HG02852 (cell line): Measurements from ENCODE around the gene EDC4.
A peak's percentile ranks its signal among the peaks of the same experiment; 100 is the strongest.
"Not testable (repeated sequence)": the region's sequence is repeated elsewhere in the genome, so short reads cannot be mapped to it uniquely, and the experiment has no call there.

Experiments used
- ATAC-seq: cut with Tn5 transposase; IDR thresholded peaks from one replicate; pipeline ENCODE4 v1.9.1; 2021; ENCODE audit warnings: mild to moderate bottlenecking, moderate library complexity; ENCODE audit not compliant: unreplicated experiment

EDC4 gene, protein sequence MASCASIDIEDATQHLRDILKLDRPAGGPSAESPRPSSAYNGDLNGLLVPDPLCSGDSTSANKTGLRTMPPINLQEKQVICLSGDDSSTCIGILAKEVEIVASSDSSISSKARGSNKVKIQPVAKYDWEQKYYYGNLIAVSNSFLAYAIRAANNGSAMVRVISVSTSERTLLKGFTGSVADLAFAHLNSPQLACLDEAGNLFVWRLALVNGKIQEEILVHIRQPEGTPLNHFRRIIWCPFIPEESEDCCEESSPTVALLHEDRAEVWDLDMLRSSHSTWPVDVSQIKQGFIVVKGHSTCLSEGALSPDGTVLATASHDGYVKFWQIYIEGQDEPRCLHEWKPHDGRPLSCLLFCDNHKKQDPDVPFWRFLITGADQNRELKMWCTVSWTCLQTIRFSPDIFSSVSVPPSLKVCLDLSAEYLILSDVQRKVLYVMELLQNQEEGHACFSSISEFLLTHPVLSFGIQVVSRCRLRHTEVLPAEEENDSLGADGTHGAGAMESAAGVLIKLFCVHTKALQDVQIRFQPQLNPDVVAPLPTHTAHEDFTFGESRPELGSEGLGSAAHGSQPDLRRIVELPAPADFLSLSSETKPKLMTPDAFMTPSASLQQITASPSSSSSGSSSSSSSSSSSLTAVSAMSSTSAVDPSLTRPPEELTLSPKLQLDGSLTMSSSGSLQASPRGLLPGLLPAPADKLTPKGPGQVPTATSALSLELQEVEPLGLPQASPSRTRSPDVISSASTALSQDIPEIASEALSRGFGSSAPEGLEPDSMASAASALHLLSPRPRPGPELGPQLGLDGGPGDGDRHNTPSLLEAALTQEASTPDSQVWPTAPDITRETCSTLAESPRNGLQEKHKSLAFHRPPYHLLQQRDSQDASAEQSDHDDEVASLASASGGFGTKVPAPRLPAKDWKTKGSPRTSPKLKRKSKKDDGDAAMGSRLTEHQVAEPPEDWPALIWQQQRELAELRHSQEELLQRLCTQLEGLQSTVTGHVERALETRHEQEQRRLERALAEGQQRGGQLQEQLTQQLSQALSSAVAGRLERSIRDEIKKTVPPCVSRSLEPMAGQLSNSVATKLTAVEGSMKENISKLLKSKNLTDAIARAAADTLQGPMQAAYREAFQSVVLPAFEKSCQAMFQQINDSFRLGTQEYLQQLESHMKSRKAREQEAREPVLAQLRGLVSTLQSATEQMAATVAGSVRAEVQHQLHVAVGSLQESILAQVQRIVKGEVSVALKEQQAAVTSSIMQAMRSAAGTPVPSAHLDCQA (N-terminal part only)

DNA sequence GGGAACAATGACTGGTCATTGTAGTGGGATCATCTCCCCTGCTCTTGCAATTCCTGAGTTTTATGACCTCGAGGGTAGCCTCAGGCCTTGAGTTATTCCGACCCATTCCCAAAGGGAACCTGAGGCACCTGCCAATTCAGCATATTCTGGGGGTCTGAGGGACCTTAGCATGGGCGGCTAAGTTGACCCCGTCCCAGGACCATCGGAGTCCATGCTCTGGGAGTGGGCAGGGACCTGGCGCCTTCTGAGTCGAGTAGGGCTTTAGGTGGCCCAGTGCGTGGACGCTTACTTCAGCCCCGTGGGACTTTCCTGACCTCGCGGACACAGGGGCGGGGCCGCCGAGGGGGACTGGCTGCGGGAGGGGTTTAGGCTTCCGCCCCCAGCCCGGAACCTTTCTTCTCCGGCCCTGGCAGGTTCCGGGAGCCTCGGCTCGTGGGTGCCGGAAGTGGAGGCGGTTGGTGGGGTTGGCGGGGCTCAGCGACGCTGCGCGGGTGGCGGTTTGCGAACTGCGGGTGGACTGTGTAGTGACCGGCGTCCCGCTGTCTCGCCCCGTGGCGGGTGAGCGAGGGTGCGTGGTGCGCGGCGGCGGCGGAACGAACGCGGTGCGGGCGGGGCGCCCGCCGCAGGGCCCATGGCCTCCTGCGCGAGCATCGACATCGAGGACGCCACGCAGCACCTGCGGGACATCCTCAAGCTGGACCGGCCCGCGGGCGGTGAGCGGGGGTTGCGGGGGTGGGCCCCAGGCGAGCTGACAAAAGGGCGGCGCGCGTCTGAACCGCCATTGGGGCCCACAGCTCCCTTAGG lies at the start of gene EDC4:
TSS of gene EDC4 (plus strand) at position 422 of the 804 bp plus-strand sequence. CDS start at position 632, 210 bp downstream.
- peak; percentile 81 for ATAC-seq

DNA sequence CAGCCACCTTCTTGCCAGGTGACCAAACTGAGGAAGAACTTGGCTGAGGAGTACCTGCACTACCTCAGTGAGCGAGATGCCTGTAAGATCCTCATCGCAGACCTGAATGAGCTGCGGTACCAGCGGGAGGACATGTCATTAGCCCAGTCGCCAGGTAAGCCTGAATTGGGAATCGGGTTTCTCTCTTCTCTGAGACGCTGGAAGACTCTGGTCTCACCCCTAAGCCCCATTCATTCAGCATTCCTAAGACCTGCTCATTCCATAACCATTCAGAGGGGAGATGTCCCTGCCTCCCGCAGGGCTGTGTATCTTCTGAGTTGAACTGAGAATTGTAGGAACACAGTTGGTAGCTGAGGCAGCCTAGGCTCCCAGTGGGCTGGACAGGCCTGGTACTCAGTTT lies 47.7 kb upstream of the EDC4 start:
- ATAC-seq, result no peak

DNA sequence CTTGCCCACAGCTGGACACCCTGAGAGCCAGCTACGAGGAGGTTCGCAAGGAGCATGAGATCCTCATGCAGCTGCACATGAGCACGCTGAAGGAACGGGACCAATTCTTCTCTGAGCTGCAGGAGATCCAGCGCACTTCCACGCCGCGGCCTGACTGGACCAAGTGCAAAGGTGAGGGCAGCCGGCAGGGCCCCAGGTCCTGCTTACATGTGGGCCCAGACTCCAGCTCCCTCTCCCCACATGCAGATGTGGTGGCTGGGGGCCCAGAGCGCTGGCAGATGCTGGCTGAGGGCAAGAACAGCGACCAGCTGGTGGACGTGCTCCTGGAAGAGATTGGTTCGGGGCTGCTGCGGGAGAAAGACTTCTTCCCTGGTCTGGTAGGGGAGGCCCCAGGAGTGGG lies 46.9 kb upstream of the EDC4 start:
- ATAC-seq, result no peak

DNA sequence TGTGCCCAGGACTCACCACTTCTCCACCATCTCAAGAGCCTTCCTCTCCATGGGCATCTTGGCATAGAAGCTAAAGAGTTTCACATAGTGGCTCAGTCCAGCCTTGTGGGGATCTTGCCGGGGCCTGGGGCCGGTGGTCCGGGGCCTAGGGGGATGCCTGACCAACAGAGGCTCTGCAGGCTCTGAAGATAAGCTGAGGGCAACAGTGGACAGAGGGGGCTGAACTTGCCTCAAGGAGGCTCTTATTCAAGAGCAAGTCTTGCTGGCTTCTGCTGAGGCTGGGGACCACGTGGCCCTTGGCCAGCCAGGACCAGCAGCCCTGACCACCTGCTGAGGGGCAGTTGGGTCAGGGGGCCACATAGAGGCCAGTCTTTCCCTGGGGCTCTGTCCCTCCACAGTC lies 44.2 kb upstream of the EDC4 start:
- no peak for ATAC-seq

DNA sequence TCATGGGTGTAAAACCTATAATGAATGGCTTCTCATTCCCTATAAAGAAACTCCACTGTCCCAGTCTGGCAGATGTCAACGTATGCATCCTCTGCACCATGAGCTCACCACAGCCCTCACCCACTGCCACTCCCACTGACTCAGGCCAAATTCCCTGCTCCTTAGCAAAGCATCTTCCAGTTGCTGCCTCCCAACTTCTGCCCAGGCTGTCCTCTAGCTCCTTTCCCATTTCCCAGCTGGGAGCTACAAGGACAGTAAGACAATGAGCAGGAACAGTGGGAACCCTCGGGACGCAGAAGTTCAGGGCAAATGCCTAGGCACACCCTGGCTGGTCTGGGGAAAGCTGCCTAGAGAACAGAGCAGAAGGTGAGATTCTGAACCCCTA lies 39.8 kb upstream of the EDC4 start:
- no peak for ATAC-seq

DNA sequence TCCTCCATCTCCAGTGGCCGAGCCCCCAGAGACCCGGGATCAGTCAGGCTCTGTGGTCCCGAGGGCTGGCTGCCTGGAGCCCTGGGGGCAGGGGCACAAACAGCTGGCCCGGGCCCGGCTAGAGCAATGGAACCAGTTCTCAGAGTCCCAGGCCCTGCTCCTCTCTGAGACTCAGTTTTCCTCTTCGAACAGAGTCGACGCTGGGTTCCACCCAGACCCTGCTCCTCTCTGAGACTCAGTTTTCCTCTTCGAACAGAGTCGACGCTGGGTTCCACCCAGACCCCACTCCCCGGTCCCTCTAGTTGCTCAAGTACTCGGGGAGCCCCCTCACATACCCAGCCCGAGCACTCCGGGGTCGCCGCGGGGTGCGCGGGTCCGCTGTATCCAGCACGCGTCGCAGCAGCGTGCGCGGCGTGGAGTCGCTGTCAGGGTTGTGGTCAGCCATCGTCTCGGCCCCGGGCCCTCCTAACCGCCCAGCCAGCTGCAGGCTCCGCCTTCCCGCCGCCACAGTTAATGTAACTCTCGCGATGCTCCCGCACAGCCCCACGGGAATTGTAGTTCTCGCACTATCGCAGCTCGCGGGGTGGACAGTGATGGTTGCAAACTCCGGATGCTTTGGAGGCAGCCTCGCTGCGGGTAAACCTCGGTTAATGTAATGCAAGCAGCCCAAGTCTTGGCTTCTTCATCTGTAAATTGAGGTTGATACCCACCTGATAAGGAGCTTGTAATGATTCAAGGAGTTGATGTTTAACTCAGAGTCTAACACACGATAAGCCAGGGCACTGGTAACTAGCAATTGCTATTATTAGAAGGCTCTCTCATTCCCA lies 39.2 kb upstream of the EDC4 start:
- peak; percentile 97 for ATAC-seq

DNA sequence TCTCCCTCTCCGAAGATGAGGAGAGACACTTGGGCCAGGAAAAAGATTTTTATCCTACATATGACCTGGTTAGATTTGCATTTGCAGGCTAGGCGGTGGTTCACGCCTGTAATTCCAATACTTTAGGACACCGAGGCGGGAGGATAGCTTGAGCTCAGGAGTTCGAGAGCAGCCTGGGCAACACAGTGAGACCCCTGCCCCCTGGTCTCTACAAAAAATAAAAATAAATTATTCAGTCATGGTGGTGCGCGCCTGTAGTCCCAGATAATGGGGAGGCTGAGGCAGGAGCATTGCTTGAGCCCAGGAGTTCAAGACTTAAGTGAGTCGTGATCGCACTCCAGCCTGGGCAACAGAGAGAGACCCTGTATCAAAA lies 38.6 kb upstream of the EDC4 start:
- no peak for ATAC-seq

DNA sequence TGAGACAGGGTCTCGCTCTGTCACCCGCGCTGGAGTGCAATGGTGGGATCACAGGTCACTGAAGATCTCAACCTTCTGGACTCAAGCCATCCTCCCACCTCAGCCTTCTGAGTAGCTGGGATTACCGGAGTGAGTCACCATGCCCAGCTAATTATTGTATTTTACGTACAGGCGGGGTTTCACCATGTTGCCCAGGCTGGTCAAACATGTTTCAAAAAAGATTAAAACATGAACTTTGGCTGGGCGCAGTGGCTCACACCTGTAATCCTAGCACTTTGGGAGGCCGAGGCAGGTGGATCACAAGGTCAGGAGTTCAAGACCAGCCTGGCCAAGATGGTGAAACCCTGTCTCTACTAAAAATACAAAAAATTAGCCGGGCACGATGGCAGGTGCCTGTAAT lies 35.7 kb upstream of the EDC4 start:
- ATAC-seq, result not testable (repeated sequence)

DNA sequence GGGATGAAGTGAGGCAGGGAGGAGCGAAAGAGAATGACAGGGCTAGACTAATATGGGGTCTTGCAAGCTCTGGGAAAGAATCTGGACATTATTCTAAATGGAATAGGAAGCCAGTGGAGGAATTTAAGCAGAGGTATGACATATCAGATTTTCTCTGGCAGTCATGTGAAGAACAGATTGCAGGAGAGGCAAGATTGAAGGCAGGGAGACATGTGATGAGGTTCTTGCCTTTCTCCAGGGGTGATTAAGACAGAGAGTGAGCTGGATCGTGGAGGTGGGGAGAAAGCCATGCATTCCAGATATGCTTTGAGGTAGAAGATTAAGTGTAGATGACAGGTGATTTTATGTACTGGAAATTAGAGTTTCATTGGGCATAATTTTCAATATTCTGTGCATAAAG lies 35.0 kb upstream of the EDC4 start:
- ATAC-seq, result no peak

DNA sequence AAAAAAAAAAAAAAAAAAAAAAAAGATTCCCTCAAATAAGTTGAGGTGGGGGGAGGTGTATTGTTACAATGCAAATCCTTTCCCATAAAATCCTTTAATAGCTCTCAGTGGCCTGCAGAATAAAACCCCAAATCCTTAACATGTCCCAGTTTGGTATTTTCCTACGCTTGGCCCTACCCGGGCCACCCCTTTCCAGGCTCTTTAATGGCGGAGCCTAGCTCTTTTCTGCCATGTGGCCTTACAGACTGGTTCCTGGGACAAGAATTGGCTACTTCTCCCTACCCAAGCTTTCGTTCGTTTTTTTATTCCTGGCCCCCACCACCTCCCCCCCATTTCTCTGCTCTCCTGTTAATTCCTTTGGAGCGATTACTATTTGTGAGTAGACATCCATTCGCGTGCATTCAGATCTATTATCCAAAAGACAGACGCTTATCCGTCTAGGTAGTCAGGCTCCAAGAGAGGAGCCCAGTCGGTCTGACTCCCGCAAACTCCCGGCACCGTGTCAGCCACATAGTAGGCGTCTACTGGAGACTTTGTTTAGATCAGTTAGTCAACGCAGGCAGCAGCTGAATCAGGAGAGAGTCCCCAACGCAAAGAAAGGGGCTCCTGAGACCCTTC lies 31.5 kb upstream of the EDC4 start:
- no peak for ATAC-seq

DNA sequence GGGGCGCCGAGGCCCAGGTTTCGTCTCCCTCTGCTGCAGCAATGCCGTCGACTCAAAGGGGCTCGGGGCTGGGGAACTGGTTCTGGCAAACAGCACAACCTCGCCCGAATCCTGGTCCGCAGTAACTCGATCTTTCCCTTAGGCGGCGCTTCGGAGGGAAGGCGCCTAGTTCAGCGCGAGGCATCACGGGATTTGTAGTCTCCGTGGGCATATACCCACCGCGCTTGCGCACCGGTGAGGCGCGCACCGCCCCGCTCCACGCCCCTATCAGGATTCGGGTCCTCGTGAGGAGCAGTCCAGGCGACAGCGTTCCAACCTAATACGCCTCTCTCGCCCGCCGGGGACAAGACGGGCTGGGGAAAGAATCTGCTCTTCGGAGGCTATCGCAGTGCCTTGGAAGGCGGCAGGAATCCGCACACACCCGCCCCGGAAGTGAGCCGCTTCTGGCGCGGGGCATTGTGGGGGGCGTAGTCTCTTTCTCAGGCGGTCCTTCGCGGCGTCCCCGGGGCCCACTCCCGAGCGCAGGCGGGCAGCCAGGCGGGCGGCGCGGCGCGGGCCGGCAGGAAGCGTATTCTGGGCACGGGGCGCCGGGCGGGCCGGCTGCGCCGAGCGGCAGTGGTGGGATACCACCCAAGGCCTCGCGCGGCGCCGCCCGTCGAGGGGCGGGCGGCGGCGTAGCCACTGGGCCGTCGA lies 30.9 kb upstream of the EDC4 start, which contains the start of gene THAP11:
TSS of gene THAP11 (plus strand) at position 505 of the 693 bp plus-strand sequence. CDS start 235 bp downstream, outside the sequence.
- ATAC-seq, result peak; percentile 49

DNA sequence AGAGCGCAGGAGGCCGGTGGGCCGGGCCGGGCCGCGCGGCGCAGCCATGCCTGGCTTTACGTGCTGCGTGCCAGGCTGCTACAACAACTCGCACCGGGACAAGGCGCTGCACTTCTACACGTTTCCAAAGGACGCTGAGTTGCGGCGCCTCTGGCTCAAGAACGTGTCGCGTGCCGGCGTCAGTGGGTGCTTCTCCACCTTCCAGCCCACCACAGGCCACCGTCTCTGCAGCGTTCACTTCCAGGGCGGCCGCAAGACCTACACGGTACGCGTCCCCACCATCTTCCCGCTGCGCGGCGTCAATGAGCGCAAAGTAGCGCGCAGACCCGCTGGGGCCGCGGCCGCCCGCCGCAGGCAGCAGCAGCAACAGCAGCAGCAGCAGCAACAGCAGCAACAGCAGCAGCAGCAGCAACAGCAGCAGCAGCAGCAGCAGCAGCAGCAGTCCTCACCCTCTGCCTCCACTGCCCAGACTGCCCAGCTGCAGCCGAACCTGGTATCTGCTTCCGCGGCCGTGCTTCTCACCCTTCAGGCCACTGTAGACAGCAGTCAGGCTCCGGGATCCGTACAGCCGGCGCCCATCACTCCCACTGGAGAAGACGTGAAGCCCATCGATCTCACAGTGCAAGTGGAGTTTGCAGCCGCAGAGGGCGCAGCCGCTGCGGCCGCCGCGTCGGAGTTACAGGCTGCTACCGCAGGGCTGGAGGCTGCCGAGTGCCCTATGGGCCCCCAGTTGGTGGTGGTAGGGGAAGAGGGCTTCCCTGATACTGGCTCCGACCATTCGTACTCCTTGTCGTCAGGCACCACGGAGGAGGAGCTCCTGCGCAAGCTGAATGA lies 30.1 kb upstream of the EDC4 start:
- peak; percentile 6 for ATAC-seq

DNA sequence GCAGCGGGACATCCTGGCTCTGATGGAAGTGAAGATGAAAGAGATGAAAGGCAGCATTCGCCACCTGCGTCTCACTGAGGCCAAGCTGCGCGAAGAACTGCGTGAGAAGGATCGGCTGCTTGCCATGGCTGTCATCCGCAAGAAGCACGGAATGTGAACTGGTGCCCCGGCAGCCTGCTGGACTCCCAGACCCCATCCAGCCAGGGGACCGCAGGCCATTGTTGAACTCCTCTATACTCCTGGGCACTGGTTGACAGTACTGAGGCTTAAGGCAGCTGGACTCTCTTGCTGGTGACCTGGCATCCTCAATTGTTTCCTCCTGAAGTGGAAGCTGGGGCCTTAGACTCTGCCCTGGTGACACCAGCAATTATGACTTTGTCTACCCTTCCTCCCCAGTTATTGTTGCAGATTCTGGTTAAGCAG lies 29.5 kb upstream of the EDC4 start:
- ATAC-seq, result no peak

DNA sequence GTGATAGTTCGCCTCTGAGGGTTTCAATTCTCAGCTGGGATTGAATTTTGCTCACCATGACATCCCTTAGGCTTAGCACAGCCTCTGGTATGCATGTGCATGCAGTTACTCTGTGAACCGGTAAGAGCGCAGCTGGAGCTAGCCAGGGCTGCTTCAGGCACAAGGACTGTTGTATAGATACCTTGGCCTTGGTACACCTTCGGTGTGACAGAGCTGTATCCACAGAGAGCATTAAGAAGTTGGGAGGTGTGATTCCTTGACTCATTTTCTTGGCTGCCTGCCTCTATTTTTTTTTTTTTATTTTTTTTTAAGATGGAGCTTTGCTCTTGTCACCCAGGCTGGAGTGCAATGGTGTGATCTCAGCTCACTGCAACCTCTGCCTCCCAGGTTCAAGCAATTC lies 28.4 kb upstream of the EDC4 start:
- ATAC-seq, result no peak

DNA sequence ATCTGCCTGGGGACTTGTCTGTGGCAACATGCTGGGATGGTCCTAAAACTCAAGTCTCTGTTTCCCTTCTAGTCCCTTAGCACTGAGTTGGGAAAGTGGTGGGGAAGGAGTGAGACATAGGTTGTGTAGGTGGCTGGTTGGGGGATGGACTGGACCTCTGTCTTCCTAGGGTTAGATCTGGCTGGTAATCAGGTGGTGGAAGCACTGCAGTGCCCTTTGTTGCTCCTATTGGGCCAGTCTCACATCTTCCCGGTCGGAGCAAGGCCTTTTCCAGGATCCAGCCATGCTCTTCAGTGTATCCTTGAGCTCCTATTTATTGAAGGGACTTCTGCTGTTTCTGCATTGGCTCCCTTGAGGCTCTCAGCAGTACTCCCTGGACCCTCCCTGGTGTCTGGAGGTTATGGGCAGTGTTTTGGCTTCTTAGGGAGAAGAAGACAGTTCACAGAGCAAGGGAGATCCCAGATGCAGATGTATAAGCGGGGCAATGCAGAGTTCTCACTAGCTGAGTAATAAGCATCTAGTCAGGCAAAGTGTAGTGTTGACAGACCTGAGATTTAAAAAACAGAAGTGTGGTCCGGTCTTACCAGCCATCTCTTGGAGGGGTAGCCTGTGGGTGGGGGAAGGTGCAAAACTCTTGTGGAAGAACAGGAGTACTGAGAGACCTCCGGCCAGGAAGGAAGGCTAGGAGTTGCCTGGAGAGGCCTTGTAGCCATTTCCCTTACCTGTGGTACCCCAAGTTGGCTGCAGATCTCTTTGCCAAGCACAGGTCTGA lies 27.4 kb upstream of the EDC4 start:
- ATAC-seq, result no peak

DNA sequence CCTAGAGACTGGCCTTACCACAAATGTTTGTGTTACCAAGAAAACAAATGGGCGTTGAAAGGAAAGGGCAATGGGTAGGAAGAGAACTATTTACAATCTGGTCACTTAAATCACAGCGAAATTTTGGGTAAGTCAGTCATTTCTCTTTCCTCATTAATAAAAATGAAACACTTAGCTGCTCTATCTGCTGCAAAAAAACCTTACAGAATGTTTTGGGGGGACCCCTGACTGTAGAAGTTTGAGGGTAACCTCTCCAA lies 26.9 kb upstream of the EDC4 start:
- ATAC-seq, result no peak
